Measurements from ENCODE around the gene SPTBN2.

The SPTBN2 gene

GRCh38 chr11:66728693-66729385 is at the start of gene SPTBN2:
SPTBN2 (minus strand) TSS chr11:66729216; CDS start chr11:66721240, 7,976 bp downstream.
- no peak for DNase-seq (ENCODE audit: low read depth)

- DNase-seq (ENCODE audit: low read depth) = no peak
Measured at GRCh38 chr11:66768818-66769217, 39.8 kb upstream of the SPTBN2 start.

GRCh38 chr11:66768088-66768521 is 39.1 kb upstream of the SPTBN2 start:
- no peak for DNase-seq (ENCODE audit: low read depth)

- DNase-seq (ENCODE audit: low read depth) = no peak
Measured at GRCh38 chr11:66767666-66768065, 38.6 kb upstream of the SPTBN2 start.

GRCh38 chr11:66766681-66767080 is 37.7 kb upstream of the SPTBN2 start:
- DNase-seq (ENCODE audit: low read depth) = no peak

- DNase-seq (ENCODE audit: low read depth) = no peak
Measured at GRCh38 chr11:66762088-66762487, 33.1 kb upstream of the SPTBN2 start.

- no peak for DNase-seq (ENCODE audit: low read depth)
Measured at GRCh38 chr11:66752148-66752547, 23.1 kb upstream of the SPTBN2 start.

- DNase-seq (ENCODE audit: low read depth) = no peak
Measured at GRCh38 chr11:66749091-66749490, 20.1 kb upstream of the SPTBN2 start.

- no peak for DNase-seq (ENCODE audit: low read depth)
Measured at GRCh38 chr11:66747480-66747879, 18.5 kb upstream of the SPTBN2 start.

- DNase-seq (ENCODE audit: low read depth) = peak; percentile 16
Measured at GRCh38 chr11:66745356-66746235, 16.6 kb upstream of the SPTBN2 start.

GRCh38 chr11:66744485-66745355 is 15.7 kb upstream of the SPTBN2 start:
- peak; percentile 84 for DNase-seq (ENCODE audit: low read depth)

- no peak for DNase-seq (ENCODE audit: low read depth)
Measured at GRCh38 chr11:66743271-66743968, 14.4 kb upstream of the SPTBN2 start.

- DNase-seq (ENCODE audit: low read depth) = no peak
Measured at GRCh38 chr11:66741153-66741552, 12.1 kb upstream of the SPTBN2 start.

GRCh38 chr11:66739983-66740382 is 11.0 kb upstream of the SPTBN2 start:
- DNase-seq (ENCODE audit: low read depth) = no peak

GRCh38 chr11:66734215-66734614 is 5.2 kb upstream of the SPTBN2 start:
- no peak for DNase-seq (ENCODE audit: low read depth)

GRCh38 chr11:66729447-66729846 is 431 bp upstream of the SPTBN2 start:
- DNase-seq (ENCODE audit: low read depth) = no peak

- no peak for DNase-seq (ENCODE audit: low read depth)
Measured at GRCh38 chr11:66728038-66728692, 851 bp downstream of the SPTBN2 start.

GRCh38 chr11:66727282-66728037 is 1.6 kb downstream of the SPTBN2 start:
- no peak for DNase-seq (ENCODE audit: low read depth)

GRCh38 chr11:66725647-66726046 is 3.4 kb downstream of the SPTBN2 start:
- no peak for DNase-seq (ENCODE audit: low read depth)

- DNase-seq (ENCODE audit: low read depth) = no peak
Measured at GRCh38 chr11:66725114-66725513, 3.9 kb downstream of the SPTBN2 start.

All from activated T-helper 9 cell treated with anti-CD3 and anti-CD28 coated beads, Interleukin-2, amount 50 U/mL, for 16 hours (primary cell).